PC-3 (cell line): ENCODE results near the gene NIPAL3. TPM values are rescaled to one million over a fixed set of nuclear protein-coding genes. Genes with fewer than 3 reads are reported as not detected.

Experiments
- ATAC-seq: fragments of 200-7000 bp; cut with Tn5 transposase; 2 replicates; pipeline ENCODE4 v1.9.1; 2020; ENCODE audit warnings: mild to moderate bottlenecking, moderate library complexity
- BruUV-seq: library from RNA; stranded (reverse); fragments of 400-500 nt; replicated peaks from 2 replicates; lab custom pipeline; 2021; lab: Mats Ljungman, UMichigan
- CTCF ChIA-PET: fragments of 300-600 bp; sonication (Branson Sonifier 250); formaldehyde crosslinking; loops from one replicate; lab custom pipeline; 2022; ENCODE audit warnings: antibody characterized with exemption; lab: Charles Lee
- POLR2A ChIA-PET: fragments of 300-600 bp; sonication (Branson Sonifier 250); formaldehyde crosslinking; loops from one replicate; lab custom pipeline; 2022; ENCODE audit warnings: antibody characterized with exemption; ENCODE audit not compliant: unreplicated experiment; lab: Charles Lee
- DNase-seq: peaks from one replicate; pipeline ENCODE4 v3.0.0-alpha.2; 2015
- H2AFZ ChIP-seq: fragments of 300-600 bp; sonication (generic); 2 replicates; pipeline ENCODE4 v1.6.0; 2016; ENCODE audit warnings: antibody characterized with exemption, low read length
- H3F3A ChIP-seq: fragments of 300-600 bp; sonication (generic); one replicate; pipeline ENCODE4 v1.6.0; 2017; ENCODE audit warnings: antibody characterized with exemption, low read length, control low read depth, mild to moderate bottlenecking; ENCODE audit not compliant: unreplicated experiment
- H3K27ac ChIP-seq: fragments of 300-600 bp; sonication (generic); 2 replicates; pipeline ENCODE4 v1.5.1; 2016; ENCODE audit warnings: mild to moderate bottlenecking, low read length
- H3K27me3 ChIP-seq: fragments of 300-600 bp; sonication (generic); 2 replicates; pipeline ENCODE4 v1.6.1; 2016; ENCODE audit warnings: low read length, mixed read lengths
- H3K36me3 ChIP-seq: fragments of 300-600 bp; sonication (generic); 2 replicates; pipeline ENCODE4 v1.6.1; 2016; ENCODE audit warnings: low read depth, mixed run types, low read length, mixed read lengths
- H3K4me1 ChIP-seq: fragments of 300-600 bp; sonication (generic); 2 replicates; pipeline ENCODE4 v1.5.1; 2016; ENCODE audit warnings: low read length; ENCODE audit not compliant: insufficient read depth
- H3K4me2 ChIP-seq: fragments of 300-600 bp; sonication (generic); 2 replicates; pipeline ENCODE4 v1.6.0; 2016; ENCODE audit warnings: low read length
- H3K4me3 ChIP-seq: fragments of 300-600 bp; sonication (generic); 2 replicates; pipeline ENCODE4 v1.5.1; 2016; ENCODE audit warnings: mild to moderate bottlenecking, low read length, mixed read lengths
- H3K79me2 ChIP-seq: fragments of 300-600 bp; sonication (generic); 2 replicates; pipeline ENCODE4 v1.6.1; 2017; ENCODE audit warnings: low read length, mixed read lengths
- H3K9ac ChIP-seq: fragments of 300-600 bp; sonication (generic); 2 replicates; pipeline ENCODE4 v1.6.0; 2016; ENCODE audit warnings: mild to moderate bottlenecking, low read length
- H3K9me2 ChIP-seq: fragments of 300-600 bp; sonication (generic); replicated peaks from 2 replicates; pipeline ENCODE4 v1.6.1; 2016; ENCODE audit warnings: mixed run types, low read length, mixed read lengths
- H3K9me3 ChIP-seq: fragments of 300-600 bp; sonication (generic); 2 replicates; pipeline ENCODE4 v1.6.1; 2016; ENCODE audit warnings: low read length, mixed read lengths
- H4K20me1 ChIP-seq: fragments of 300-600 bp; sonication (generic); 2 replicates; pipeline ENCODE4 v1.6.1; 2016; ENCODE audit warnings: low read length, mixed read lengths
- EZH2 ChIP-seq: fragments of 300-600 bp; sonication (generic); IDR thresholded peaks from one replicate; pipeline ENCODE4 v1.6.1; 2017; ENCODE audit warnings: antibody characterized with exemption, mild to moderate bottlenecking, low read length; ENCODE audit not compliant: unreplicated experiment
- EZH2phosphoT487 ChIP-seq: fragments of 300-600 bp; sonication (generic); IDR thresholded peaks from 2 replicates; pipeline ENCODE4 v1.6.1; 2018; ENCODE audit warnings: mild to moderate bottlenecking, antibody characterized with exemption, low read length, borderline replicate concordance
- intact Hi-C: fragments of 100-400 bp; cut with micrococcal nuclease; formaldehyde crosslinking; loops from 2 replicates; pipeline ENCODE4 v1.9.0; 2023
- total RNA-seq: library from RNA; depleted of rRNA; stranded (reverse); fragments of >200 nt; gene quantifications from 2 replicates; pipeline ENCODE4 v1.2.3, GENCODE V29; 2014
- TF ChIP-seq, protein P1 (sequence below): fragments of 300-600 bp; sonication (generic); conservative IDR thresholded peaks from 2 replicates; pipeline ENCODE4 v1.5.1; 2017; ENCODE audit warnings: antibody characterized with exemption, low read depth, mild to moderate bottlenecking, low read length

Gene NIPAL3
- total RNA-seq, 1 experiment from 2014 or later, result 35.2 TPM

DNA sequence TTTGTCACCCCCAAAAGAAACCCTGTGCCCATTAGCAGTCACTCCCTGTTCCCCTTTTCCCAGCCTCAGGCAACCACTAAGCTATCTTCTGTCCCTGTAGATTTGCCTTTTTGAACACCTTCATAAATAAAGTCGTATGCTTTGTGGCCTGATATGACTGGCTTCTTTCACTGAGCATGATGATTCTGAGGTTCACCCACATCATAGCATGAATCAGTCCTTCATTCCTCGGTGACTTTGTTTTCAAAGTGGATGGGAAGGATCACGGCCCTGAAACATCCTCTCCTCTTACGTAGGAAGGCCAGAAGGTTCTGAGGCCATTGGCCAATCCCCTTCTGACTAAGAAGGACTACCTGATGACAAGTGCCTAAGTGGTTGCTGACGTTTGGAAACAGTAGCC is 39.1 kb downstream of the NIPAL3 start:
- Histone ChIP-seq H3K4me3 (no peak overlapping the region), H3K79me2 (no peaks in the 10 kb centered on the region), H3K4me1 (no peaks in the 10 kb centered on the region), H3K9me3 (no peaks in the 10 kb centered on the region), H2AFZ (no peak overlapping the region), H3F3A (no peaks in the 10 kb centered on the region), H3K36me3 (peaks cover 47% of the 10 kb centered on the region), H3K4me2 (no peak overlapping the region), H4K20me1 (no peaks in the 10 kb centered on the region), H3K27me3 (no peaks in the 10 kb centered on the region), H3K9ac (no peak overlapping the region), H3K27ac (no peak overlapping the region), H3K9me2 (no peaks in the 10 kb centered on the region)
- ATAC-seq (no peak), DNase-seq (no peak)
- no TSS peak for BruUV-seq
- CTCF ChIA-PET, result no interaction called here
- POLR2A ChIA-PET, result no interaction called here
- TF ChIP-seq, protein P1, sequence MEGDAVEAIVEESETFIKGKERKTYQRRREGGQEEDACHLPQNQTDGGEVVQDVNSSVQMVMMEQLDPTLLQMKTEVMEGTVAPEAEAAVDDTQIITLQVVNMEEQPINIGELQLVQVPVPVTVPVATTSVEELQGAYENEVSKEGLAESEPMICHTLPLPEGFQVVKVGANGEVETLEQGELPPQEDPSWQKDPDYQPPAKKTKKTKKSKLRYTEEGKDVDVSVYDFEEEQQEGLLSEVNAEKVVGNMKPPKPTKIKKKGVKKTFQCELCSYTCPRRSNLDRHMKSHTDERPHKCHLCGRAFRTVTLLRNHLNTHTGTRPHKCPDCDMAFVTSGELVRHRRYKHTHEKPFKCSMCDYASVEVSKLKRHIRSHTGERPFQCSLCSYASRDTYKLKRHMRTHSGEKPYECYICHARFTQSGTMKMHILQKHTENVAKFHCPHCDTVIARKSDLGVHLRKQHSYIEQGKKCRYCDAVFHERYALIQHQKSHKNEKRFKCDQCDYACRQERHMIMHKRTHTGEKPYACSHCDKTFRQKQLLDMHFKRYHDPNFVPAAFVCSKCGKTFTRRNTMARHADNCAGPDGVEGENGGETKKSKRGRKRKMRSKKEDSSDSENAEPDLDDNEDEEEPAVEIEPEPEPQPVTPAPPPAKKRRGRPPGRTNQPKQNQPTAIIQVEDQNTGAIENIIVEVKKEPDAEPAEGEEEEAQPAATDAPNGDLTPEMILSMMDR, result no peak
- no peak for TF ChIP-seq EZH2phosphoT487
- no peak for TF ChIP-seq EZH2
- intact Hi-C loops, result no loop called here

DNA sequence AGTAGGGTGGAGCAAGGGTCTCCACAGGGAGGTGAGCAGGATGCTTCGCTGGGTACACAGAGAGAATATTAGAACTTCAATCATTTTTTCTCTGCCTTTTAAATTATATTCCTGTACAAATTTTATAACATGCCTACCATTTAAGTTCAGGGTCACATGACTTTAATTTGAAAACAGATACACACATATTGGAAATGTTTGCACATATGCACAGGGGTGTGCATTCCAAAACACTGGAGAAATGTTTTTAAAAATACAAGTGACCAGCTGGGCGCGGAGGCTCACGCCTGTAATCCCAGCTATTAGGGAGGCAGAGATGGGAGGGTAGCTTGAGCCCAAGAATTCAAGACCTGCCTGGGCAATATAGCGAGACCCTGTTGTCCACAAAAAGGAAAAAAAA is 39.7 kb downstream of the NIPAL3 start:
- BruUV-seq, result no TSS peak
- Histone ChIP-seq H2AFZ (no peak overlapping the region), H3K9ac (no peak overlapping the region), H3K9me3 (no peaks in the 10 kb centered on the region), H3K79me2 (no peaks in the 10 kb centered on the region), H4K20me1 (no peaks in the 10 kb centered on the region), H3F3A (no peaks in the 10 kb centered on the region), H3K36me3 (peaks cover 51% of the 10 kb centered on the region), H3K4me3 (no peak overlapping the region), H3K4me1 (no peaks in the 10 kb centered on the region), H3K4me2 (no peak overlapping the region), H3K27me3 (no peaks in the 10 kb centered on the region), H3K9me2 (no peaks in the 10 kb centered on the region), H3K27ac (no peak overlapping the region)
- no peak for TF ChIP-seq EZH2
- no peak for TF ChIP-seq EZH2phosphoT487
- TF ChIP-seq, protein P1, result no peak
- no peak for DNase-seq
- ATAC-seq, result no peak
- ChIA-PET POLR2A (interaction anchor here (0.6 kb wide), 1 partner anchor 1304 kb away, joined by 4 read pairs; no protein-coding TSS in a partner anchor), CTCF (no interaction called here)
- intact Hi-C loops, result no loop called here

DNA sequence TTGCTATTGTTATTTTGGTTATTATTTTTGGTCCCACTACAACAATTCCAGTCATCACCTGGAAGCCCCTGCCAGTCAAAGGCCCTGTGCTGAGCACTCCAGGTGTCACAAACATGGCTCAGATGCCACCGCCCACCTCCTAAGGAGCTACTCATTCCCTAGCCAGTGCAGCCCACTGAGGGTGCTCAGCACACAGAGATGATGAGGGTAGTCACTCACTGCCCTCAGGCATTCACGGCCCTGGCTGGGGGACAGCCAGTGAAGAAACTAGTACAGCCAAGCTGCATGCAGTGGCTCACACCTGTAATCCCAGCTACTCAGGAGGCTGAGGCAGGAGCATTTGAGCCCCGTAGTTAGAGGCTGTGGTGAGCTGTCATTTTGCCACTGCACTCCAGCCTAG is 42.3 kb downstream of the NIPAL3 start:
- intact Hi-C loops, result no loop called here
- no peak overlapping the region for H2AFZ ChIP-seq
- H3K4me3 ChIP-seq, result no peak overlapping the region
- no peaks in the 10 kb centered on the region for H3K9me2 ChIP-seq
- H3K4me2 ChIP-seq, result no peak overlapping the region
- no peaks in the 10 kb centered on the region for H3K27me3 ChIP-seq
- H3K4me1 ChIP-seq, result peaks cover 4% of the 10 kb centered on the region; the same call in 1 of the 2 replicates
- ChIA-PET POLR2A (no interaction called here), CTCF (no interaction called here)
- peaks cover 8% of the 10 kb centered on the region; the same call in 1 of the 2 replicates for H3K9me3 ChIP-seq
- H3K9ac ChIP-seq, result no peak overlapping the region
- no TSS peak for BruUV-seq
- H3K36me3 ChIP-seq, result peaks cover 53% of the 10 kb centered on the region
- TF ChIP-seq EZH2phosphoT487 (no peak), EZH2 (no peak)
- TF ChIP-seq, protein P1, result no peak
- ATAC-seq (no peak), DNase-seq (no peak)
- no peaks in the 10 kb centered on the region for H4K20me1 ChIP-seq
- no peak overlapping the region for H3K27ac ChIP-seq
- no peaks in the 10 kb centered on the region for H3K79me2 ChIP-seq
- no peaks in the 10 kb centered on the region for H3F3A ChIP-seq
